Peyer's patch (tissue), 4 donors: ENCODE data around the gene NOC4L. TPM values are rescaled to one million over a fixed set of nuclear protein-coding genes. Genes with fewer than 3 reads are reported as not detected.
A peak's percentile ranks its signal among the peaks of the same experiment; 100 is the strongest.

Source experiments
- DNase-seq, 3 donors: peaks; one replicate each; pipeline ENCODE4 v3.0.0-alpha.2; 2017 to 2019
- H3K27ac ChIP-seq, 4 donors: fragments of 200-600 bp; sonication (generic); one replicate each; pipeline ENCODE4 v1.5.1; 2016 to 2019
- H3K27me3 ChIP-seq, 2 donors: fragments of 200-600 bp; sonication (generic); one replicate each; pipeline ENCODE4 v1.5.1; 2019
- H3K36me3 ChIP-seq, 3 donors: fragments of 200-600 bp; sonication (generic); one replicate each; pipeline ENCODE4 v1.5.1; 2016 to 2019
- H3K4me1 ChIP-seq, 4 donors: fragments of 200-600 bp; sonication (generic); one replicate each; pipeline ENCODE4 v1.5.1; 2016 to 2019
- H3K4me3 ChIP-seq, 4 donors: fragments of 200-600 bp; sonication (generic); 1 replicate in 3 of 4; 2 replicates in 1 of 4; pipeline ENCODE4 v1.5.1; 2016 to 2019; ENCODE audit warnings: mild to moderate bottlenecking in 1 of 4
- H3K9me3 ChIP-seq, 4 donors: fragments of 200-600 bp; sonication (generic); one replicate each; pipeline ENCODE4 v1.5.1; 2016 to 2019; ENCODE audit warnings: mild to moderate bottlenecking in 1 of 4
- POLR2A ChIP-seq, 2 donors: fragments of 450-650 bp; IDR thresholded peaks; one replicate each; pipeline ENCODE4 v1.5.1; 2017; ENCODE audit warnings: antibody characterized with exemption in 2 of 2, mild to moderate bottlenecking in 2 of 2, moderate library complexity in 2 of 2
- total RNA-seq, 4 donors: library from RNA; depleted of rRNA; stranded (reverse); fragments of >200 nt; gene quantifications; one replicate each; pipeline ENCODE4 v1.1.0, GENCODE V29; 2016
- TF ChIP-seq, protein P1 (sequence below), 6 experiments: fragments of 450-650 bp in 4 of 6; fragments of 200-600 bp in 2 of 6; sonication (generic) in 1 of 6; IDR thresholded peaks; one replicate each; pipeline ENCODE4 v1.5.1; 2017 to 2019; ENCODE audit warnings: antibody characterized with exemption in 6 of 6, mild to moderate bottlenecking in 3 of 6, moderate library complexity in 1 of 6

Gene NOC4L
- total RNA-seq, 4 donors from 2014 or later: 8.9 to 47.0 (median 12.2) TPM

DNA sequence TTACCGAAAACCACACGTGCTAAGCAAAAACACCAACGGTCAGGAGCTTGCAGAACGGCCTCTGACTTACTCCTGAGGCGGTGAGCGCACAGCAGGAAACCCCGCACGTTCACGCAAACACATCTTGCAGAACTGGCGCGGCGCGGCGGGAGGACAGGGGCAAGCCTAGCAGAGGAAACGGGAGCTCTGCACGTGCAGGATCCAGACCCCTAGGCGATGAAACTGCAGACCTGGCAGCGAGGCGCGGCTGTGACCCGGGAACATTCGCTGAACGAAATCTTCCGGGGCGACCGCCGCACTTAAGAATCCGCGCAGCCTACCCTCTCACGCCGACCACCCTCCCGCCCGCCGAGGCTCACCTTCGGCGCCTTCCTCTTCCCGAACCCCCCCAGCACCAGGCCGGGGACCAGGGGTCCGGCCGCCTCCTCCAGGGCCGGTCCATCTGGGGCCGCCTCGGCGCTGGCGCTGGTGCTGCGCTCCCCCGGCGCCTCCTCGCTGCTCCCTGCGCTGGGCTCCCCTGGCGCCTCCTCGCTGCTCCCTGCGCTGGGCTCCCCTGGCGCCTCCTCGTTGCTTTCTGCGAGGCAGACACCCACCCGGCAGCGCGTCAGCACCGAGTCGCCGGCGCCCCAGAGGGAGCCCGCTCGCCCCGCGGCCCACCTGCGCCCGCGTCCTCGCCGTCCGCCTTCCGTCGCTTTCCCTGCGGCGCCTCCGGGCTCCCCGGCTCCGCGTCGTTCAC is 753 bp upstream of the NOC4L start:
- H3K4me3 ChIP-seq: peak overlapping the region; percentile 64 to 100 (median 99)
- H3K36me3 ChIP-seq: peaks cover 0 to 43% (median 0%) of the 10 kb centered on the region in 3 donors
- TF ChIP-seq, protein P1, sequence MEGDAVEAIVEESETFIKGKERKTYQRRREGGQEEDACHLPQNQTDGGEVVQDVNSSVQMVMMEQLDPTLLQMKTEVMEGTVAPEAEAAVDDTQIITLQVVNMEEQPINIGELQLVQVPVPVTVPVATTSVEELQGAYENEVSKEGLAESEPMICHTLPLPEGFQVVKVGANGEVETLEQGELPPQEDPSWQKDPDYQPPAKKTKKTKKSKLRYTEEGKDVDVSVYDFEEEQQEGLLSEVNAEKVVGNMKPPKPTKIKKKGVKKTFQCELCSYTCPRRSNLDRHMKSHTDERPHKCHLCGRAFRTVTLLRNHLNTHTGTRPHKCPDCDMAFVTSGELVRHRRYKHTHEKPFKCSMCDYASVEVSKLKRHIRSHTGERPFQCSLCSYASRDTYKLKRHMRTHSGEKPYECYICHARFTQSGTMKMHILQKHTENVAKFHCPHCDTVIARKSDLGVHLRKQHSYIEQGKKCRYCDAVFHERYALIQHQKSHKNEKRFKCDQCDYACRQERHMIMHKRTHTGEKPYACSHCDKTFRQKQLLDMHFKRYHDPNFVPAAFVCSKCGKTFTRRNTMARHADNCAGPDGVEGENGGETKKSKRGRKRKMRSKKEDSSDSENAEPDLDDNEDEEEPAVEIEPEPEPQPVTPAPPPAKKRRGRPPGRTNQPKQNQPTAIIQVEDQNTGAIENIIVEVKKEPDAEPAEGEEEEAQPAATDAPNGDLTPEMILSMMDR (IDR thresholded peaks at IDR 0.05): no peak
- TF ChIP-seq POLR2A (IDR thresholded peaks at IDR 0.05): no peak
- H3K27me3 ChIP-seq: no peaks in the 10 kb centered on the region
- no peaks in the 10 kb centered on the region for H3K9me3 ChIP-seq
- H3K27ac ChIP-seq: peak overlapping the region; percentile 82 to 88 (median 85)
- DNase-seq: peak in 1 of 3 donors; percentile 51
- peaks cover 5 to 26% (median 17%) of the 10 kb centered on the region in 4 donors for H3K4me1 ChIP-seq

DNA sequence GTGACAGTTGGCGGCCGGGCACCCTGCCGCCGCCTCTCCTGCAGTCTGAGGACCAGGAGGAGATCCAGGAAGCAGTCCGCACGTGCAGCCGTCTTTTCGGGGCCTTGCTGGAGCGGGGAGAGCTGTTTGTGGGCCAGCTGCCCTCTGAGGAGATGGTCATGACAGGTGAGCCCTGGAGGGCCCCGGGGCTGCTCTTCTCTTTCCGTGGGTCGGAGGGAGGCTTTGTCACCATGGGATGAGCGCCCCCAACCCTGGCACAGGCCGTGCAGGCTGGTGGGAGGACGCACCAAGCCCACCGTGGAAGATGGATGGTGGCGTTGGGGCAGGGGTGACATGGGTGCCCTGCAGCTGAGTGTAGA is 532 bp downstream of the NOC4L start:
- Histone ChIP-seq H3K27ac (peak overlapping the region; percentile 82 to 88 (median 85)), H3K4me3 (peak overlapping the region; percentile 64 to 100 (median 99)), H3K36me3 (peaks cover 0 to 35% (median 0%) of the 10 kb centered on the region in 3 donors), H3K4me1 (peaks cover 5 to 26% (median 17%) of the 10 kb centered on the region in 4 donors), H3K9me3 (no peaks in the 10 kb centered on the region), H3K27me3 (no peaks in the 10 kb centered on the region)
- no peak for DNase-seq
- no peak for TF ChIP-seq POLR2A (IDR thresholded peaks at IDR 0.05)
- TF ChIP-seq, protein P1 (IDR thresholded peaks at IDR 0.05): no peak

DNA sequence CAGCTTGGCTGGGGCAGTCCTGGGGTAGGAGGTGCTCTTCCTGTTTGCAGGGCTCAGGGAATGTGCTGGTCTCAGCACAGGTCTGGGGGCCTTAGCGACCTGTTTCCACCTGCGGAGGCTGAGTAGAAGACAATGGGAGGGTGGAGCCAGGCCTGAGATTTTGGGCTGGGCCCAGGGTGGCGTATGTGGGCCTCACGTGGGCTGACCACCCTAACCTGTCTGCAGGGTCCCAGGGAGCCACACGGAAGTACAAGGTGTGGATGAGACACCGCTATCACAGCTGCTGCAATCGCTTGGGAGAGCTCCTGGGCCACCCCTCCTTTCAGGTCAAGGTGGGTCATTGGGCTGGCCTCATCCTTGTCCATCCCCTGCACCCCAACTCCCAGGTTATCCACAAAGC is 1.1 kb downstream of the NOC4L start:
- peaks cover 0 to 29% (median 0%) of the 10 kb centered on the region in 3 donors for H3K36me3 ChIP-seq
- no peak overlapping the region for H3K27ac ChIP-seq
- no peaks in the 10 kb centered on the region for H3K9me3 ChIP-seq
- no peak for TF ChIP-seq POLR2A (IDR thresholded peaks at IDR 0.05)
- TF ChIP-seq, protein P1 (IDR thresholded peaks at IDR 0.05): no peak
- H3K27me3 ChIP-seq: no peaks in the 10 kb centered on the region
- DNase-seq: peak in 1 of 3 donors; percentile 44
- peaks cover 5 to 26% (median 17%) of the 10 kb centered on the region in 4 donors for H3K4me1 ChIP-seq
- H3K4me3 ChIP-seq: peak overlapping the region in 3 of 4 donors; percentile 64 to 99 (median 99)

DNA sequence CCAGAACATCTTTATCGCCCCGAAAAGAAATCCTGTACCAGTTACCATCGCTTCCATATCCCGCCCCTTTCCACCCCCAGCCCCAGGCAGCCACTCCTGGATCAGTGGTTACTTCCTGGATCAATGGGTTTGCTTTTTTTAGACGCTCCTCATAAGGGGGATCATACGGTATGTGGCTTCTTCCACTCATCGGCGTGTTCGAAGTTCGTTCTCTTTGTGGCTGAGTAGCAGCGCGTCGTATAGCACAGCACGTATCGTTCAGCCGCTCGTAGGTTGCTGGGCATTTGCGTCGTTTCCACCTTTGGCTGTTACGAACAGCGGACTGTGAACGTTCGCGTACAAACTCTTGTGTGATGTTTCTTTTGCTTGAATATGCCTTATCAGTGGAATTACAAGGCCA is 1.8 kb downstream of the NOC4L start:
- peak in 1 of 3 donors; percentile 19 for DNase-seq
- no peak overlapping the region for H3K27ac ChIP-seq
- H3K27me3 ChIP-seq: no peaks in the 10 kb centered on the region
- TF ChIP-seq, protein P1 (IDR thresholded peaks at IDR 0.05): no peak
- no peak for TF ChIP-seq POLR2A (IDR thresholded peaks at IDR 0.05)
- no peaks in the 10 kb centered on the region for H3K9me3 ChIP-seq
- peaks cover 5 to 26% (median 17%) of the 10 kb centered on the region in 4 donors for H3K4me1 ChIP-seq
- peaks cover 0 to 25% (median 0%) of the 10 kb centered on the region in 3 donors for H3K36me3 ChIP-seq
- no peak overlapping the region for H3K4me3 ChIP-seq

DNA sequence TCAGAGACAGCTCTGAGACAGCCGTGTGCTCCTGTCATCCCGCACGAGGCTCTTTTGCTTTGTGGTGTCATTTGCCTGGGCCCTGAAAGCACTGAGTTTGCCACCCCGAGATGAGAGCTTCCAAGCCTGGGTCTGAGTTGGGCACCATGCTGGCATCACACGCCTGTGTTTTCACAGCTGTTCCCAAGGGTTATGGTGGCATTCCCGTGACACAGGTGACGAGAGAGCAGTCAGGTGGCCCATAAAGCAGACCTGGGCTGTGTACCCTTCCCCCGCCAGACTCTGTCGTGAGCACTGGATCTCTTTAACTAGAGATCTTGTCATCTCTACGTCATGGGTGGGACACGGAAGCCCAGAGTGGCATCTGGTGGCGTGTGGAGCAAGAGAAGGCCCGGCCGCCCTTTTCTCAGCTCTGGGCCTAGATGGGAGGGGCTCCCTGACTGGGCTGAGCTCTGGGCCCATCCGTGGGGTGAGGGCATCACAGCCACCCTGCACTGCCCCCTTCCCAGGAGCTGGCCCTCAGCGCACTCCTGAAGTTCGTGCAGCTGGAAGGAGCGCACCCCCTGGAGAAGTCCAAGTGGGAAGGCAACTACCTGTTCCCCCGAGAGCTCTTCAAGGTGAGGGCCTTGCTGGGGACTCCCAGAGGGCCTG is 2.6 kb downstream of the NOC4L start:
- peaks cover 0 to 25% (median 0%) of the 10 kb centered on the region in 3 donors for H3K36me3 ChIP-seq
- no peaks in the 10 kb centered on the region for H3K9me3 ChIP-seq
- no peak overlapping the region for H3K27ac ChIP-seq
- no peak for TF ChIP-seq POLR2A (IDR thresholded peaks at IDR 0.05)
- TF ChIP-seq, protein P1 (IDR thresholded peaks at IDR 0.05): no peak
- peaks cover 5 to 26% (median 17%) of the 10 kb centered on the region in 4 donors for H3K4me1 ChIP-seq
- no peaks in the 10 kb centered on the region for H3K27me3 ChIP-seq
- peak in 1 of 3 donors; percentile 44 for DNase-seq
- no peak overlapping the region for H3K4me3 ChIP-seq
